Stimulated activated CD8-positive, alpha-beta memory T cell treated with anti-CD3 and anti-CD28 coated beads, Interleukin-4, amount 100 ng/mL, for 24 hours (primary cell): ENCODE results near the gene WDR70.
"Not testable (repeated sequence)": the region's sequence is repeated elsewhere in the genome, so short reads cannot be mapped to it uniquely, and the experiment has no call there.

Source experiments
- DNase-seq: peaks from one replicate; pipeline ENCODE4 v3.0.0-alpha.2; 2020; ENCODE audit warnings: low read depth

WDR70 gene

DNA sequence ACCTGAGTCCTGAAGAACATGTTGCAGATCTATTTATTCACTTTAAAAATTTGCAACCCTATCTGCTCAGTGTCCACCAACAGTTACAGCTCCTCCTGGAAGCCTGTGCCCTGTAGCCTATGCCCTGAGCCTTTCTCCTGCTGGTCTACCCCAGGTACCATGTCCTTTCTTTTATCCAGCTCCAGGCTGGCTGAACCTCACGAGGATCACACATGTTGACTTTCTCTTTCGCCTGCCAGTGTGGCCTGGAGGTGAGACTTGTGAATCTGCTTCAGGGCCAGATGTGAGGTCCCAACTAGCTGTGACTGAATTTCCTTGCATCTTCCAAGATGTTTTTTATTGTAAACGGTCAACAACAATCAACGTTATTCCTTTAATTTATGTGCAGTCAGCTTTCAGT is 390.0 kb downstream of the WDR70 start:
- DNase-seq: no peak

DNA sequence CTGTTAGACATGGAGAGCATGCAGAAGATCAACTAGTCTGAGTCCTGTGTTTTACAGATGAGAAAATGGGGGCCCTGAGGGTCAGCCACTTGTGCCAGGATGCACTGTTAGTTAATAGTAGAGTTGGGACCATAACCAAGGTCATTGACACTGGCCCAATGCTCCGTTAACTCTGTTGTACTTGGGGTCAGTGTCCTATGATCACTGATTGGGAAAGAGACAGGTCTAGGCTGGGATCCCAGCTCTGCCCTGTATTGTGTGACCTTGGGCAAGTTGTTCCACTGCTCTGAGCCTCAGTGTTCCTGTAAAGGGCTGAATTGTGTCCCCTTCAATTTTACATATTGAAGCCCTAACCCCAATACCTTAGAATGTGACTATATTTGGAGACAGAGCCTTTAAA is 390.7 kb downstream of the WDR70 start:
- DNase-seq: no peak

GRCh38 chr5:37770786-37771185 is 391.7 kb downstream of the WDR70 start:
- no peak for DNase-seq

DNA sequence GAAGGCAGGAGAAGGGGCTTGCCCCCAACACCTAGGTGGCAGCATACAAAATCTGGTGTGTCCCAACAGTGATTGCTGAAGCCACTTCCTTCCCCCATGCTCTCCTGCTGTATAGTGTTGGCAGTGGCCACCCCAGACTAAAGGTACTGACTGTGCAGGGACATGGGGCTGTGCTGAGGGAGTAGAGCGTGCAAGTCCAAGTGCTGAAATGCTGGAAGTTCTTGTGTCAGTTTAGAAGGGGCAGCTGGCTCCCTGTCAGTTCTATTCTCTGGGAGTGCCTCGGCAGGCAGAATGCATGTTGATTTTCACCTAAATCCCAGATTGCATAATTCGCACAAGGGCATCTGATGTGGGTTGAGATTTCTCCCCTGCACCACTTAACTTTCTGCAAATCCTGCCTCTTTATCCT is 392.1 kb downstream of the WDR70 start:
- no peak for DNase-seq

- no peak for DNase-seq
Observed at GRCh38 chr5:37771731-37772130, 392.6 kb downstream of the WDR70 start.

- no peak for DNase-seq
Observed at GRCh38 chr5:37772255-37772654, 393.1 kb downstream of the WDR70 start.

- DNase-seq: no peak
Observed at GRCh38 chr5:37773809-37774208, 394.7 kb downstream of the WDR70 start.

GRCh38 chr5:37774912-37775483 is 395.9 kb downstream of the WDR70 start:
- peak; percentile 3 for DNase-seq

DNA sequence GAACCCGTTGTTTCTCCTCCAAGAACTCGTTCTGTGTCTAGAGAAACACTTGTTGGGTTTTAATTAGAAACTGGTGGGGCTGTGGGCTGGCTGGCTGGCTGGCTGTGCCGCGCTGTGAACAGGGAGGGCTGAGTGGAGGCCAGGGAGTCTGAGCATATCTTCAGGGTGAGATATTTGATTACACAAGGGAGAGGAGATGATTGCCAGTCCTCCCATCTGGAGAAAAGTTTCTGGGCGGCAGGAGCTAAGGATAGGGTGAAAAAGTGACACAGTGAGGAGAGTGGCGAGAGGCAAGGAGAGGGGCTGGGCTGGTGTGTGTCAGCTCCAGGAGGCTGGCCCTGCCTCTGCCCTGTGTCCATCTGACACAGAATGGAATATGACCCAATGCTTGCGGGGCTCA is 397.7 kb downstream of the WDR70 start:
- no peak for DNase-seq

DNA sequence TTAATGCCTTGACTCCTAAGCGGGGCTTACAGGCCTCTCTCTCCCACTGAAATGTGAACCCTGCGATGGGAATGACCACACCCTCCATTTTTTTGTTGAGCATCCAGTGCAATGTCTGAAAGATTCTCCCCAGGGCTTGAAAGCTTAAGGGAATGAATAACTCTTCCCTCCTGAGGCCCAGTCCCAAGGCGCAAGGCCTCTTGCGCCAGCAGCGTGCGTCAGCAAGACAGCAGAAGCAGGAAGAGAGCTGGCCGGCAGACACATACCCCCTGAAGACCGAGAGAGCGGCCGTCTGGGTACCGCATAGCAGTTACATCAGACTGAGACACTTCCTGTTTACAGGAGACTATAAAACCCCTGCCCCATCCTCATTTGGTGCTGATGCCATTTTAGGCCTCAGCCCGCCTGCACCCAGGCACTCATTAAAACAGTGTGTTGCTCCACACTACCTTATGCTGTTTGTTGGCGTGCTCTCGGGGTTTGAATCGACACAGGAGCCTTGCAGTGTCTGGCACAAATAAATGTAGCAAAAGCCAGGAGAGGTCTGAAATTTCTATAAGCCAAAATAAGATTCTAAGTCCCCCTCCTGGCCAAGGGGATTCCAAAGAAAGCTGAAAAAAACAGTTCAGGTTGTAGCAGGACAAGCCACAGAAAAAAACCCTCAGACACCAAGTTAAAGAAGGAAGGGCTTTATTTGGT is 398.5 kb downstream of the WDR70 start:
- no peak for DNase-seq

DNA sequence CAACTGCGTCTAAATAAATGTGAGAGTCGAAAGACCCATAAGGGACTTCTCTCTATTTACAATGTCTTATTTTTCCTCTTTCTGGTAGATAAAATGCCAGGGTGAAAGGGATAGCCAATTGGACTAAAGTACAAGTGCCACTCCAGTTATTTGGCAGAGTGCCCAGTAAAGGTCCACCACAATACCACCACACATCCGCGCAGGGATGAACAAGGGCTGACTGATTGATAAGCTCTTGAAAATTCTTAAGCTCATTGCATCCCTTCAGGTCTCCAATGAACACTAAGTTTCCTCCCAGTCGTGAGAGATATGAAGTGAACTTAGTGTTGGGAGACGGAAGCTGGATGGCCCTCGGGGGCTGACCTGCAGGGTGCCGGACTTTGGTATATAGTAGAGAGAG is 402.3 kb downstream of the WDR70 start:
- DNase-seq: not testable (repeated sequence)

GRCh38 chr5:37786416-37786815 is 407.3 kb downstream of the WDR70 start:
- DNase-seq: no peak

DNA sequence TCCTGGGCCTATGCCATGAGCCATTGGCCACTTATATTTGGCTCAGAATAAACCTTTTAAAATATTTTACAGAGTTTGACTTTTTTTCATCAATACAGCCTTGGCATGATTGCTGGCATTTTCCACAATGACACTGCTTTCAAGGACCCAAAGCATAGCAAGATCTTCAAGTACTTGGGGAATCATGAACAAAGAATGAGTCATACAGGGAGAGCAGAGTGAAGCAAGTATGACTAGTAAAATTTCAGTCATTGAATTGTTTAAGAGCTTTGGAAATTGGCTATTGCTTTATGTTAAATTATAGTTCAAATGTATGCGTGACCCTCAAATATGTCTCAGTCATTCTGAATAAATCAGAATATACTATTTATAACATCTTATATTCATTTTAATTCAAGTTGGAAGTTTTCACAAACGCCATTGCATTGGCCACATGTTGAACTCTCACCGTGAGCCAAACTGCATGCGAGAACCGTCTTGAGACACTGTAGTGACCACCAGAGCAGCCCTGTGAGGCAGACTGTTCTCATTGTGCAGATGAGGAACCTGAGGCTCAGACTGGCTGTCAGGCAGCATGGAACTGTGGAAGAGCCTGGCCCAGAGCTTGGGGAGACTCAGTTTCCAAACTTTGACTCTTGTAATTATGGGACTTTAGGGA is 407.9 kb downstream of the WDR70 start:
- DNase-seq: no peak

- no peak for DNase-seq
Observed at GRCh38 chr5:37787742-37788141, 408.6 kb downstream of the WDR70 start.

- no peak for DNase-seq
Observed at GRCh38 chr5:37789991-37790390, 410.9 kb downstream of the WDR70 start.

- DNase-seq: no peak
Observed at GRCh38 chr5:37791321-37791720, 412.2 kb downstream of the WDR70 start.

DNA sequence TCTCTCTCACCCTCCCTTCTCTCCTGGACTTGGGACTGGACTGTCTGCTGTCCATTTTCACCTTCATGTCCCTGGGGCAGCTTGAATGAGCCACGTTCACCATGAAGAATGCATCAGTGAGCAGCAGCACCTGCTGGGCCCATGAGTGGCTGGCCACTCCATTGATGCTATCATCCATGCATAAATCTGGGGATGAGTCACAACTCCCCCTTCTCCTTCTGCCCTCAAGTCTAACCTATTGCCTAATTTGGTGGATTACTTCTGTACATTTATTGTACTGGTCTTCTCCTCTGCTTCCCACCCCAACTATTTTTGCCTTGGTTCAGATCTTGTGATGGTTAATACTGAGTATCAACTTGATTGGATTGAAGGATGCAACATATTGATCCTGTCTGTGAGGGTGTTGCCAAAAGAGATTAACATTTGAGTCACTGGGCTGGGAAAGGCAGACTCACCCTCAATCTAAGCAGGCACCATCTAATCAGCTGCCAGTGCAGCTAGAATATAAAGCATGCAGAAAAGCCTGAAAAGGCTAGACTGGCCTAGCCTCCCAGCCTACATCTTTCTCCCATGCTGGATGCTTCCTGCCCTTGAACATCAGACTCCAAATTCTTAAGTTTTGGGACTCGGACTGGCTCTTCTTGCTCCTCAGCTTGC is 414.0 kb downstream of the WDR70 start:
- no peak for DNase-seq

DNA sequence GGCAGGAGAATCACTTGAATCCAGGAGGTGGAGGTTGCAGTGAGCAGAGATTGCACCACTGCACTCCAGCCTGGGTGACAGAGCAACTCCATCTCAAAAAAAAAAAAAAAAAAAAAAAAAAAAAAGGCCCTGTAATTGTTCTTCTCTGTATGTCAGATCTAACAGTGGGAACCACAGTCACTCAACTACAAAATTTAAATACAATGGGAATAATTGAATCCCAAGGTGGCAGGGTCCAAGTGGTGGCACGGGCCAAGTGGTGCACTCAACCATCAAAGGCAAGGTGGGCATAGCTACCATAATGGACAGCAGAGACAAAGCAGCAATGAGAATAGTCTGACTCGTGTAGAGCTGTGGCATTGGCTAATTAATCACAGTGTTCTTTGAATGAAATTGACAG is 416.2 kb downstream of the WDR70 start:
- DNase-seq: not testable (repeated sequence)

DNA sequence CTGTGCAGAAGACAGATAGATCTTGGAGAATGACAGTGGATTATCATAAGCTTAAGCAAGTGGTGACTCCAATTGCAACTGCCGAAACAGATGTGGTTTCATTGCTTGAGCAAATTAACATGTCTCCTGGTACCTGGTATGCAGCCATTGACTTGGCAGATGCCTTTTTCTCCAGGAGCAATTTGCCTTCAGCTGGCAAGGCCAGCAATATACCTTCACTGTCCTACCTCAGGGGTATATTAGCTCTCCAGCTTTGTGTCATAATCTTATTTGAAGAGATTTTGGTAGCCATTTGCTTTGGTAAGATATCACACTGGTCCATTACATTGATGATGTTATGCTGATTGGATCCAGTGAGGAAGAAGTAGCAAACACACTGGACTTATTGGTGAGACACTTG is 417.3 kb downstream of the WDR70 start:
- not testable (repeated sequence) for DNase-seq

DNA sequence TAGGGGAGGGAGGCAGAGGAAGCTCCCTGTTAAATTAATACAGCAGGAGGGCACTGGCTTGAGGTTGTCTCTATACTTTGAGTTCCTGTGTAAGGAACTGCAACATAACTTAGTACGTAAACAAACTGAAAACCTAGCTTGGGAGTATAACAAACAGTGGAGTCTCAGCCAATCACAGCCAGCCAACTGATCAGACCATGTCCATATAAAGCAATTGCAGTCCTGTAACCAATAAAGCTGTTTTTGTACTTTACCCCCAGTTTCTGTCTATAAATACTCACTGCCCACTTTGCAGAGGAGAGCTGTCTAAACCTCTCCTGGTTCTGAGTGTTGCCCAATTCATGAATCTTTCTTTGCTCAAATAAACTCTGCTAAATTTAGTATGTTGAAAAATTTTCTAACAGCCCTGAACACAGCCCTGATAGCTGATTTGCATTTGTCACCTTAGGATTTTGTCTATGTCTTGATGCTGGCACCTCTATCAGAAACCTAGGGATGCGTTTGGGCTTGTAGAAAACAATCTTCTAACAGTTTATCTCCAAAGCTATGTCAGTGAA is 420.8 kb downstream of the WDR70 start:
- DNase-seq: no peak

GRCh38 chr5:37801521-37801920 is 422.4 kb downstream of the WDR70 start:
- DNase-seq: no peak
